HG03469 (cell line): Measurements from ENCODE around the gene GATA2.

Source experiments
- ATAC-seq: cut with Tn5 transposase; IDR thresholded peaks from one replicate; pipeline ENCODE4 v1.9.1; 2021; ENCODE audit warnings: mild to moderate bottlenecking, moderate library complexity, moderate number of reproducible peaks; ENCODE audit not compliant: unreplicated experiment

Gene GATA2

DNA sequence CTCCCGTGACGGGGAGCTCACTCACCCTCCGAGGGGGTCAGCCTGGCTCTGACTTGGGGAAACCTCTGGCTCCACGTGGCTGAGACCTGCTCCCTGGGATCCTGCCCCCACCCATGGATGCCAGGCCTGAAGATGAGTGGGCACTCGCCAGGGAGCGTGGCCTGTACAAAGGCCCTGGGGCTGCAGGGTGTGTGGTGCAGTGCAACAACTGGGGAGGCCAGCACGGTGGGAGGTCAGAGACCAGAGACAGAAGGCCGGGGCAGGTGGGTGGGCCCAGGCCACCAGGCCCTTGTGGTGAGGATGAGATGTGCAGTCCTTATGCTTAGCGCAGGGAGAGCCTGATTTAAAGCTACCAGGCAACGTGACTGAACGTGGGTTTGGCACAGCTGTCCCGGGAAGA lies 31.3 kb downstream of the GATA2 start:
- no peak for ATAC-seq

DNA sequence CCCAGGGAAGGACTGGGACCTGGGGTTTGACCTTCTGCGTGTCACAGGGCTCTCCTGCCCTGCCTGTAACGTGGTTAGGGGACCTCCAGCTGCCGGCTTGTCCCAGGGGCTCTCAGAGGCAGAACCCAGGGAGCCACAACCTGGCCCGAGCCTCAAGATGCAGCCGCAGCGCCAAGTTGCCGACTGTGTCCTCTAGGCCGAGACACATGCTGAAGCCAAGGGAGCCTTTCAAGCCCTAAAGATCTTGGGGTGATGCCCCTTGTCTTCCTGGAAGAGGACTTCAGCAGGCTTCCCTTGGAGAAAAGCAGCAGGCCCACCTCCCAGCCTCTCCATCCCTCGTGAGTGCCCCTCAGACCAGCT lies 33.6 kb downstream of the GATA2 start:
- ATAC-seq = no peak

DNA sequence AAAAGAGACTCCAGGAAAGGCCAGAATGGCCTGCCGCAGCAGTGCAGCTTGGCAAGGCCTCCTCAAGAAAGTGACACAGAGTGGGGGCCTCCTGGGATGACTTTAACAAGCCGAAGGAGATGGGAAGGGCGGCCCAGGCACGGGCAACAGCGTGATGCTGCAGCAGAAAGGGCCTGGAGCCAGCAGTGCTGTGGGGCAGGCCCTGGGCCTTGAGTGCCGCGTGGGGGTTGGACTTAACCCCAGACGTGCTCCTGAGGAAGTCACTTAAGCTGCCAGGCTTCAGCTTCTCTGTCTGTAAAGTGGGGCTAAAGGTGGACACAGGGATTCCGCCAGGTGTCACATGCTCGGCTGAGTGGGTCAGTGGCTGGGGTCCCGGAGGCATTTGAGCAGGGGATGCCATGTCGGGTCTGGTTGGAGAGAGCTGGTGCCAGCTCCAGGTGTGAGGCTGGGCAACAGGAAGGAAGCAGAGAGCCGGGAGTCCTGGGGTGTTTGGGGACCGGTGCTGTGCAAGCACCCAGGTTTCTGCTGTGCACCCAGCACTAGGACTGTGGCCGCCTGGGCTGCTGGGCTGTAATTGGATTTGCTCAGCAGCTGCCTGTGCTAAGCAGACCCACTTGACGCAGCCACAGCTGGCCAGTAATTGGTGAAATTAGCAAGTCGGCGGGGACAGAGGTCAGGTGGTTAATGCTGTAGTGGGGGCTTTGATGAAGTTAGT lies 34.1 kb downstream of the GATA2 start:
- ATAC-seq = no peak

DNA sequence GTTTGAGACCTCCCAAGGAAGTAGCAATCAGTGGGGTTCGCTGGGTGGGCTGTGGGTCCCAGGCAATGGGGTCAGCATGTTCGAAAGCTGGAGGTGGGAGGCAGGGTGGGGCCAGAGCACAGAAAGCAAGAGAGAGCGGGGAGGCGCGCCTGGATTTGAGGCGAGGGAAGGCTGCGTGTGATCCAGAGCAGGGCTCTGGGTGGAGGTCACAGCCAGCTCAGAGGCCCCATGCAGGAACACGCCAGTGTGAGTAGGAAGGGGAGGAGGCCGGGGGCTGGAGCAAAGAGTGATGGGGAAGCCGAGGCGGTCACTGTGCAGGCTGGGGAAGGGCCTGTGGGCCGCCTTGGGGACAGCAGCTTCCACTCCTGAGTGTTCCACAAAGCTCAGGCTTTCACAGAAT lies 35.1 kb downstream of the GATA2 start:
- no peak for ATAC-seq

DNA sequence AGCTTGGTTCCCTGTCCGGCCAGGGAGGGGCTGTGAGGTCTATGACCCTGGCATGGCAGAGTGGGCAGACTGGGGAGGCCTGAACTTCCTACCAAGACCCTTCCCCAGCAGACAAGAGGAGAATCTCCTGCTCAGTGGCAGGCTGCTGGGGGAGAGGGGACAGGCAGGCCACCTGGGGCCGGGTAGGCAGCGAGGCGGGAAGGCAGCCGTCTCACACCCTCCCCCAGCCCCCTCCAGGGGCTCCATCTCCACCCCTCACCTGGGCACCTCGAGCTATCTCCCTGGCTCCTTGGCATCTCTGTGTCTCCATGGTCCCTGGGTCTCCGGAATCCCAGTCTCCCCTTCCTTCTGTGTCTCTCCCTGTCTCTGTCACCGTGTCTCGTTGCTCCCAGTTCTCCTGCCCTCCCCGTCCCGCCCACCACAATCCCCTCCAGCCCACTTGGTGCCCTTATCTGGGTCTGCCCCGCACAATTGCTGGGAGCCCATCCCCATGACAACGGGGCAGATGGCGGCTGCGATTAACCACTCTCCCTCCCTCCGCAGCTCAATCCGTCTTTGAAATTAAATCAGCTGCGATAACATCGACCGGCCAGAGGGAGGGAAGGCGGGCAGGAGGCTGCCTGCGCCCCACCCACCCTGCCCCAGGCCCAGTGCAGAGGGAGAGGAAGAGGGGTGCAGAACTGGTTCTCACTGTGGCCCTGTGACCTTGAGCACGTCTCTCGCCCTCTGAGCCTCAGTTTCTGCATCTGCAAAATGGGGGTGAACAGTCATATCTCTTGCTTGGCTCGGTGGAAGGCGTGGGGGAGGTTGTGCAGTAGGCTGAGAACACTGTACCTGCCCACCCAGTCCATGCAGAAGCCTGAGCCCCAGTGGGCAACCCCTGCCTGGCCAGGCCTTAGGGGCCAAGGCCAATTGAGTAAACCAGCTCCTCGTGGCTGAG lies 36.0 kb downstream of the GATA2 start:
- ATAC-seq = no peak

DNA sequence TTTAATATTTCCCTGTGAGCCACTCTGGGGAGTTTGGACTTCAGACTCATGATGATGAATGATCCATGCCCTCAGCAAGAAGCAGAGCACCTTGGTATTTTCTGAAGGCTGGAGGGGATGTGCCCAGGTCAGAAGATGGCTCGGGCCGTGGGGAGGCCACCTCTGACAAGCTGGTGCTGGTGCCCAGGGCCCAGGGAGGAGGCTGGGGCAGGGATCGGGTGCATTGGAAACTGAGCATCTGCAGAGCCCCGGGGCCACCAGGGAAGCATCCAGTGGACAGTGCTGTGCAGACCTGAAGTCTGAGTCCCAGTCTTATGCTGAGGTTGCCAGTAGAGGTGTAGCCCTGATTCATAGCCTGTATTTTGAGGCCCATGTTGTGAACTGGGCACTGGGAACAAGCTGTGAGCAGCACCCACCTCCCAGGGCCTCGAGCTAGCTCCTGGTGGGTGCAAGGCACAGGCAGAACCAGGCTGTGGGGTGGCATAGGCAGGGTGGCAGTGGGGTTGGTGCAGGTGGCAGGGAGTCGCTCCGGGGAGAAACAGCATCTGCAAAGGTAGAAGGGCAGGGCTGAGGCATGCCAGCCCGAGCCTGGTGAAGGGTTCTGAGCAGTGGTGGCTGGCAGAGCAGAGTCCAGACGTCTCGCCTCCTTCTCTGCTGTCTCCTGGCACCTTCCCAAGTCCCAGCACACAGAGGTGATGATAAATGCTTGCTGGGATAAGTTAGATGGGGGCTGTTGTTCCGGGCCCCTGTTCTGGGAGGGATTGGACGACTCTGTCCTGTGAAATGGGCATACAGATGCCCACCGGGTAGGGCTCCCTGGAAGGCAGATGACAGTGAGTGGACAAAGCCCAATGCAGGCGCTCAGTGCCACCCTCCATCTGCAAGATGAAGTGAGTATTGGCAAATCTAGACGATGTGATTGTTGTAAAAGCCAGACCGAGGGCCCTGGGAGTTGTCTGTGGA lies 36.9 kb downstream of the GATA2 start:
- no peak for ATAC-seq

DNA sequence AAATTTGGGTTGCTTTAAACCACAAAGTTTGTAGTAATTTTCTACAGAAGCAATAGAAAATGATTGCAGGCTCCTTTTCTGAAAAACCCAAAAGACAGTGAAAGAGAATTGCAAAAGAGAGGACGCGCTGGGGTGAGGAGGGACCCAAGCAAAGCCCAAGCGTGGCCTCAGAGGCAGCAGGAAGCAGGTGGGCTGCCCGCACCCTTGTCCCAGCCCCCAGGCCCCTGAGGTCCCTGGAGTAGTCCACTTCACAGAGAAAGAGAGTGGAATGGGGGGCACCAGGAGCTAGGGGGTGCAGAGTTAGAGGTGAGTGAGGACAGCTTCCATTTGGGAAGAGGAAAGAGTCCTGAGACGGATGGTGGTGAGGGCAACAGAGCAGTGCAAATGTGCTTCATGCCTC lies 37.9 kb downstream of the GATA2 start:
- ATAC-seq = no peak

DNA sequence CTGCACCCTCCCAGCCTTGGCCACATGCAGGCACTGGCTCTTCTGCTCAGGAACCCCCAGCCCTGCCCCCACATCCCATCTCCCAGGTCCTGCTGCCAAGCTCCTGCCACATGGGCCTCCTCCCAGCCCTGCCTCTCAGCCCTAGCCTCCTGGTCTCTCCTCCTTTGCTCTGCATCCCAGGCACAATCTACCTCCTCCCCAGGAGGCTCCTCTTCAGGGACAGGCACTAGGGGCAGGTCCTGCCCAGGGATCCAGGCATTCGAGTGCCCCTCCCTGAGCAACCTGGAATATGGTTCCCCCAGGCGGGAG lies 38.7 kb downstream of the GATA2 start:
- no peak for ATAC-seq

DNA sequence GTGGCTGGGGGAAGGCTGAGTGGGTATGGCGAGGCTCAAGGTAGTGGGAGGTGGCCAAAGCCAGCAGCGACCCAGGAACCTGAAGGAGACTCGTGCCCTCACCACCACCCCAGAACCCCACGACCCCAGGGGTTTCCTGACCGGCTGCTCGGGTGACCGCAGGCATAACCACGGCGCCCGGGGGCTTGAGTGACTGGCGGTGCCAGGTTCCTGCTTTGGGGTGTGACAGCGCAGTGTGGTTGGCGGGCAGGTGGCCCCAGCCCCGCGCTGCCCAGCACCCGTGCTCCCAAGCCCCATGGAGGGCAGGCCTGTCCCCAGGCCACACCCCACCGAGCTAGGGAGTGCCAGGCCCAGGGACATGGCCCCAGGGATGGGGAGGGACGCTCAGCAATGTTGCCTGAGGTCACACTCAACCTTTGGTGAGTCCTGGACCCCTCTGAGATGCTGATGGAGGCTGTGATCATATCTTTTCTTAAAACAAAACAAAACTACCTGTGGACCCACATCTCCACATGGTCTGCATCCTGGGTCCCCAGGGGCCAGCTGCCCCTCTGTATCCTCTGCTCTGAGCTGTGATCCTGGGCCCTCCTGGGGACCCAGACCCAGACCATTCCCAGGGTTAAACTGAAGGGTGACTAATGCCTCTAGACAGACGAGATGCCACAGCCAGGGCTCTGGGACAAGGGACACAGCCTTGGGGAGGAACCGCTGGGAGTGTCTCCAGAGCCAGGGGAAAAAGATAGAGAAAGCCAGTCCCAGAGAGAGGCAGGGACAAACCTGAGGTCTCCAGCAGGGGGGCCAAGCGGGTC lies 39.3 kb downstream of the GATA2 start:
- ATAC-seq = no peak

DNA sequence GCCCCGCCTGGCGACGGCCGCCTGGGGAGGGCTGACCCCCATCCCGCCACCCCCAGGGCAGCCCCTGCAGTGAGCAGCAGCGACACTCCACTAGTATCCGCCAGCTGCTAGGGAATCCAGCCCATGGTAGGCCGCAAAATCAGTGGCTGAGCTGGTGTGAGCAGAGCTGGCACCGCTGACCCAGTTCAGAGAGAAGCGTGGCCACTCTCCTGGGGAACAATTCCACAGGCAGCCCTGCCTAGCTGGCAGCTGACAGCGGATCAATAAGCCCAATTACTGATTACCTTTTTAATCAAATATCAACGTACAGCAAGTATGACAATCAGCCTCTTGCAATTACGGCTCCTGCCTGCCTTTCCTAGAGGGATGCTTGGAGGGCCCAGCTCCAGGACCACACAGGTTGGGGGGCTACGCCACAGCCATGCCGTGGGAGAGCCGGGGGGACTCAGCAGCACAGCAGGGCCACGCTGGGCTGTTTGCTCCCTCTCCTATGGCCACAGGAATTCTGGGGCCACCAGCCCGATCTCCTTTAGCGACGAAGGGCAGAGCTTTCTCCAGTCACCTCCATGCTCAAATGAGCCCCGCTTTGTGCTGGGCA lies 40.2 kb downstream of the GATA2 start:
- ATAC-seq = no peak

DNA sequence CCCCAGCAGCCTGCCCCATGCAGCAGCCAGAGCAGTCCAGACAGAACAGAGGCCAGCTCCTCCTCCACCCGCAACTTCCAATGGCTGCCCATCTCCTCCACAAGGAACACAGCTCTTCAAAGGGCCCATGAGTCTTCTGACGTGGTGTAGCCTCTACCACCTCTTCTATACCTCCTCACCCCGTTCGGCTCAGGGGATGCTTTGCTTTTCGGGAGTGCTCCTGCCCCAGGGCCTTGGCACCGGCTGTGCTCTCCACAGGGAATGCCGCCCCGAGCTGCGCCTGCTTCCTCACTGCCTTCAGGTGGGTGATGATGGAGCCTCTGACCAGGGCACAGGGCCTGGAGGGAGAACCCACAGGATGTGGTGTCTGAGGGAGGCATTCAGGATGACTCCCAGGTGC lies 40.9 kb downstream of the GATA2 start:
- no peak for ATAC-seq

DNA sequence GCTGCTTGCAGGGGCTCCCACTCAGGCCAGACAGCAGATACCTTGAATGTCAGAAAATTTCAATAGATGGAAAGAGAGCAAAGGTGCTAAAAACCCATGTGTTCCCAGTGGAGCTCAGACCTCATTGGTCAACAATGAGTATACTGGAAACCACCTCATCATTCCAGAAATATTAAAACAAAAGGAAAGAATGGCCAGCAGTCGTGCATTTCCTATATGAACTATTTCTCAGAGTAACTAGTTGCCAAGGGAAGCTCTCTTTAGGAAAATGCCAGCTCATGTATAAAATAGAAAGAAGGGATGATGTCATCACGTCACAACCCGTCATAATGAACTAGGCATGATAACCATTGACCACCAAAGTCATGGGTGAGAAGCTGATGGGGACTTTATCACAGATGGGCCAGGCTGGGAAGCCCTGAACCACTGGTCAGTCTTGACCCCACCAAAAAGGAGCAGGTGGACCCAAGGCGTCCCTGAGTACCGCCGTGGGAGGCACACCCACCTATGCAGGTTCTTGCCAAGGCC lies 43.8 kb downstream of the GATA2 start:
- ATAC-seq = no peak

DNA sequence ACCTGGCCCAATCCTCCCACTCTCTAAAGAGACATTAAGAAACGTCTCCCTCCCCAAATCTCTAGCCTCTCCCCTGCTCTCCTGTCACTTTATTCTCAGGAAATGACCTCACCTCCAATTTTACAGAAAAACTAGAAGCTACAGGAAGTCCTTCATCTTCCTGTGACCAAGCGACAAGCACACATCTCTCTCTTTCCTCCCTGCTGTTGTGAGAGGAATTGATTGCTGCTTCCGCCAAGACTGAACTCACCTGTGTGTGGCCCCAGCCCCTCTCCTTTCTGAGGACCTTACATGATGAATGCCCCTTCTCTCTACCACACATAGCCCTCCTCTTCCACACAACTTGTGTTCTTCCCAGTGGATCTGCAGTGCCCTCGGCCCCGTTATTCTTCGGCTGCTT lies 44.5 kb downstream of the GATA2 start:
- ATAC-seq = no peak

DNA sequence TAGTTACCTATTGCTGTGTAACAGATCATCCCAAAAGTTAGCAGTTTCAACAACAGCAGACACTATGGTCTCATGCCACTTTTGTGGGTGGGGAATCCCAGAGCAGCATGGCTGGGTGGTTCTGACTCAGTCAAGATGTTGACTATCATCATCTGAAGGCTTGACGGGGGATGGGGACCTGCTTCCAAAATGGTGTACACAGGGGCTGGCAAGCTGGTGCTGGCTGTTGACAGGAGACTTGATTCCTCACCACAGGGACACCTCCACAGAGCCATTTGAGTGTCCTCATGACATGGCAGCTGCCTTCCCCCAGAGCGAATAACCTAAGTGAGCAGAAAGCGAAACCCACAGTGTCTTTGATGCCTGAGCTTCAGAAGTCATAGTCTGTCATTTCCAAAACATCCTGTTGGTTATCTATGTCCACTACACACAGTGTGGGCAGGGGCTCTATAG lies 45.4 kb downstream of the GATA2 start:
- ATAC-seq = no peak

DNA sequence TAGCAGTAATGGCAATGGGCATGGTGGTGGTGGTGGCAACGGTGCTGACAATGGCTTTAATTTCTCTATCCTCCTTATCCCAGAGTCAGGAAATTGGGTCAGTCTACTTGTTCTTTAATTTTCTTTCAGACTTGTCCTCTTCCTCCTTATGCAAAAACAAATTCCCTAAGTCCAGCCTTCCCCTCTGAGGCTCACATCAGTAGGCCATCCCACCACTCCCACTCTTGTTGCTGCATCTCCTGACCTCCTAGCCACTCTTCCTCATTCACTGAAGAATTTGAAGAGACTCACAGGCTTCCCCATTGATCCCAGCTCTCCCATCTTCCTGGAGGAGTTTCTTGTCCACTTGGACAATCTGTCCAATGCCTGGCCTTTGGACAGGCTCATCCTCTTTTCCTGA lies 46.2 kb downstream of the GATA2 start:
- ATAC-seq = no peak

DNA sequence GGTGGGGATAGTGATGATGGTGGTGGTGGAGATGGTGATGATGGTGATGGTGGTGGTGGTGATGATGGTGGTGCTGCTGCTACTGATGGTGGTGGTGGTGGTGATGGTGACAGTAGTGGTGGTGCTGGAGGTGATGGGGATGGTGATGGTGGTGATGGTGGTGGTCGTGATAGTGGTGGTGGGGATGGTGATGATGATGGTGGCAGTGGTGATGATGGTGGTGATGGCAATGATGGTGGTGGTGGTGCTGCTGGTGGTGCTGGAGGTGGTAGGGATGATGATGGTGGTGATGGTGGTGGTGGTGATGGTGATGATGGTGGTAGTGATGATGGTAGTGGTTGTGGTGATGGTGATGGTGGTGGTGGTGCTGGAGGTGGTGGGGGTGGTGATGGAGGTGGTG lies 47.6 kb downstream of the GATA2 start:
- ATAC-seq = no peak

DNA sequence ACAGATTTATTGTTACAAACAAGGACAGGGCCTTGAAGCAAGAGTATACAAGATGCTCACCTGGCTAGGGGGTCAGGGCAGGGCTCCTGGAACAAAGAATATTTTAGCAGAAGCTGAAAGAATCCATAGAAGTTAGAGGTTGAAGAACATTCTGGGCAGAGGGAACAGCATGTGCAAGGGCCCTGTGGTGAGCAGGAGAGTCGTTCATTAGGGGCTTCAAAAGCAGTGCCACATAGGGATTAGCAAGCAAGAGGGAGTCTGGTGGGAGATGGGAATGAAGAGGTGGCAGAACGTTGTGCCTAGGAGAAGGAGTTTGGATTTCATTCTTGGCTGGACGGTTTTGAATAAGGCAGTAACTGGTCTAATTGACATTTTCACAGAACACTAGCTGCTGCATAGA lies 49.2 kb downstream of the GATA2 start:
- no peak for ATAC-seq

DNA sequence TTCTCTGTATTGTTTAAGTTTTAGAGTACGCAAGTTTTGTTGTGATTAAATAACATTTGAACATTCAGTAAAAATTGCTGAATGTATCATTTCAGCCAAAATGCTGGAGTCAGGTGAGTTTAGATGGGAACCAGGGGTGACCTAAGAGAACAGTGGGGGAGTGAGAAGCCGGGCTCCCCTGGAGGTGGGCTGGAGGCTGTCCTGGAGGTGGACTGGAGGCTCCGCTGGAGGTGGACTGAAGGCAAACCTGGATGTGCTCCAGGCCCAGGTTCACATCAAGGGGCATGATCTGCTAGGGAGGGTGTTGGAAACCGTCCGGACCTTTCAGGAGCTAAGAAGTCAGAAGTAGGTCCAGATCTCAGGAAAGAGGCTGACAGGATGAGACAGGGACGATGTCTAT lies 50.1 kb downstream of the GATA2 start:
- no peak for ATAC-seq

DNA sequence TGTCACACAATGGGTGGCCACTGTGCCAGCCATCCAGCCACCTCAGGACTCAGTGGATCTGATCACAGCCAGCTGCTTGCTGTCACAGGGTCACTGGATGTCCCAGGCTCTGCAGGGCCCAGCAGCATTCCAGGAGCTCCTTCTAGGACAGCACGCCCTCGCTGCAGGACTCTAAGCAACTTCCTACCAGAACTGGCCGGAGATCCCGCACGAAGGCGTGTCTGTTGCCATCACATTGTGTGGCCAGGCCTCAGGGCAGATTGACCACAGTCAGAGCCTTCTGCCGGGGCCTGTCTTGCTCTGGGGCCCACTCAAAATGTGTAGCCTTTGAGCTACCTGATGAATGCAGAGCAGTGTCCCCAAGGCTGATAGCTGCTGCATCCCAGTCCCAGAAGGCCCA lies 50.9 kb downstream of the GATA2 start:
- no peak for ATAC-seq

DNA sequence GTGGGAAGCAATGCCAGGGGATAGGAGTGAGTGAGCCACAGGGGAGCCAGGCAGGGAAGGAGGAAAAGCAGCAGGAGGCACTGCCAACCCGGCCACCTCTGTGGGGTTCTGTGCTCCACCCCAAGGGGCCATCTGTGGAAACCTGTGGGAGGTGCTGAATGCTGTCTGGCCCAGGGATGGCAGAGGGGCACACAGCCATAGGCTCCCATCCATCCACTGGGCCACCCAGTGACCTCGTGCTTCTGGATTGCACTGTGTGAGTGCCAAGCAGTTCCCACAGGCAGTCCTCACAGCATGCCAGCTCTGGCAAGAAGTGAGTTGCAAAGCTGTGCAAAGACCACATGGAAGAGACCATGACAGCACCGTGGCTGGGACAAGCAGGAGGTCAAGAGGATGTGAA lies 53.8 kb downstream of the GATA2 start:
- ATAC-seq = no peak
